ACC112 (cell line): ENCODE measurements around the gene DMBT1.
A peak's percentile ranks its signal among the peaks of the same experiment; 100 is the strongest.

Source experiments
- H2AFZ ChIP-seq: fragments of 200-600 bp; sonication (generic); one replicate; pipeline ENCODE4 v1.6.0; 2017; ENCODE audit warnings: antibody characterized with exemption, low read length; ENCODE audit not compliant: unreplicated experiment
- H3K27ac ChIP-seq: fragments of 200-600 bp; sonication (generic); 2 replicates; pipeline ENCODE4 v1.5.1; 2014; ENCODE audit warnings: low read depth, mild to moderate bottlenecking, antibody characterized with exemption, low read length, moderate library complexity
- H3K27me3 ChIP-seq: fragments of 200-600 bp; sonication (generic); 2 replicates; pipeline ENCODE4 v1.6.1; 2014; ENCODE audit warnings: mild to moderate bottlenecking, antibody characterized with exemption, low read length, moderate library complexity, mixed read lengths; ENCODE audit not compliant: insufficient read depth
- H3K36me3 ChIP-seq: fragments of 200-600 bp; sonication (generic); 2 replicates; pipeline ENCODE4 v1.6.1; 2016; ENCODE audit warnings: mild to moderate bottlenecking, antibody characterized with exemption, low read length, moderate library complexity, mixed read lengths; ENCODE audit not compliant: insufficient read depth
- H3K4me1 ChIP-seq: fragments of 200-600 bp; sonication (generic); one replicate; pipeline ENCODE4 v1.6.1; 2016; ENCODE audit warnings: low read length, mixed read lengths; ENCODE audit not compliant: insufficient read depth, unreplicated experiment, control insufficient read depth
- H3K4me3 ChIP-seq: fragments of 200-600 bp; sonication (generic); 2 replicates; pipeline ENCODE4 v1.5.1; 2014; ENCODE audit warnings: mild to moderate bottlenecking, low read depth, low read length
- H3K79me2 ChIP-seq: fragments of 200-600 bp; sonication (generic); one replicate; pipeline ENCODE4 v1.6.0; 2016; ENCODE audit warnings: low read length; ENCODE audit not compliant: control insufficient read depth, unreplicated experiment, insufficient read depth

DMBT1 gene

DNA sequence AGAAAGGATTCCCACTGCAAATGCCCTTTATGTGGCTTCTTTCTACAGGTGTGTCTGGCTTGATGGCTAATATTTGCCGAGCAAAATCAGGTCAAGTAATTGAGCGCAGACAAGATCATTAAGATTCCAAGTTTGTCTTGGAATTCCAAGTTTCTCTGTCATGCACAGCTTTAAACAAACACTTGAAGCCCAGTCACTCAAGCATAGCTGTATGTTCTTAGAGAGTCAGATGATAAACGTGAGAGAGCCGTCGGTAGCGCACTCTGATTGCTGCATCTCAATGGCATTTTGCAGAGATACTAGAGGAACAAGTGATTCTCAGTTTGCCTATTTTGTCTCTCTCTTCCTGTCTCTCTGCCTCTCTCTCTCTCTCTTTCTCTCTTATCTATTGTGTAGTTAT, 658 bp downstream of the DMBT1 start:
- no peaks in the 10 kb centered on the region for H3K79me2 ChIP-seq
- peaks cover 6% of the 10 kb centered on the region for H3K4me1 ChIP-seq
- no peak overlapping the region for H3K27ac ChIP-seq
- peaks cover 32% of the 10 kb centered on the region for H3K27me3 ChIP-seq
- H3K4me3 ChIP-seq = no peak overlapping the region
- no peaks in the 10 kb centered on the region for H3K36me3 ChIP-seq
- no peak overlapping the region for H2AFZ ChIP-seq

- Histone ChIP-seq H3K27me3 (peaks cover 32% of the 10 kb centered on the region), H2AFZ (no peak overlapping the region), H3K4me3 (no peak overlapping the region), H3K36me3 (no peaks in the 10 kb centered on the region), H3K4me1 (peaks cover 6% of the 10 kb centered on the region), H3K27ac (no peak overlapping the region), H3K79me2 (no peaks in the 10 kb centered on the region)
Observed at GRCh38 chr10:122561792-122562191, 1.2 kb downstream of the DMBT1 start.

GRCh38 chr10:122564980-122565379, 4.4 kb downstream of the DMBT1 start:
- no peaks in the 10 kb centered on the region for H3K79me2 ChIP-seq
- H3K27ac ChIP-seq = no peak overlapping the region
- H3K36me3 ChIP-seq = no peaks in the 10 kb centered on the region
- peaks cover 35% of the 10 kb centered on the region for H3K27me3 ChIP-seq
- no peak overlapping the region for H3K4me3 ChIP-seq
- peak overlapping the region; percentile 87 for H2AFZ ChIP-seq
- H3K4me1 ChIP-seq = peaks cover 6% of the 10 kb centered on the region

DNA sequence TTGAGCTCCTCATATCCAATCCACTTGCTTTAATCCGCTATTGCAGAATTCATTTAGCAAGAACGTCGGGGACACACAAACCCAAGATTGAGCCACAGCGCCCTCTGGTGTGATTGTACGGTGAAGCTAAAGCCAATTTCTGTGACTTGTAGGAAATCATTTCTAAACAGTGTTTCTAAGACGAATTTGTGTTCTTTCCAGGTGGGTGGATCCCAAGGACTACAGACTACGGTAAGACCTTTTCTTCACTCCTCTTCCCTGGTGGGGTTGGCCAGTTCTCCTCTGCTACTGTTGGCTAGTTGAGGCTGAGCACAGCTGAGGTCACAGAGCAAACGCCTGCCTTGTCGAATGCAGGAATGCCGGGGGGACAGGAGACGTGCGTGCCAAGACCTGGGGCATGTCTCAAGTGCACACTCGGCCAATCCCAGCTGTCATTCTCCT, 5.2 kb downstream of the DMBT1 start:
- Histone ChIP-seq H3K36me3 (no peaks in the 10 kb centered on the region), H3K27me3 (peaks cover 29% of the 10 kb centered on the region), H2AFZ (peak overlapping the region; percentile 87), H3K4me1 (peaks cover 6% of the 10 kb centered on the region), H3K27ac (no peak overlapping the region), H3K79me2 (no peaks in the 10 kb centered on the region), H3K4me3 (peak overlapping the region; percentile 65)

DNA sequence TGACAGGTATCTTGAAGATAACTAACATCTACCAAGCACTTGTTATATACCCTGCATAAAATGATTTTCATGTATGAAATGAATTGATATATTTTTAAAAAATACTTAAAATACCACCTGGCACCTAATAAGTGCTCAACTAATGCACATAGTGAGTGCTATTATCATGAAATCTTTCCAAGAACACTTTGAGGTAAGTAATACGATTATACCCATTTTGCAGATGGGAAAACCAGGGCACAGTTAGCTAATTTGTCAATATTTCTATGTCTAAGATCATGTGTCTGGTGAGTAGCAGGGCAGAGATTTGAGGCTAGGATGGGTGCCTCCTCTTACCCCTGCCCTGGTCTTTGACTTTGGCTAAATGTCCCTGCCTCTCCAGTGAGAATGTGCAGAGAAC, 6.1 kb downstream of the DMBT1 start:
- H3K4me3 ChIP-seq = no peak overlapping the region
- peaks cover 6% of the 10 kb centered on the region for H3K4me1 ChIP-seq
- peaks cover 26% of the 10 kb centered on the region for H3K27me3 ChIP-seq
- H3K79me2 ChIP-seq = no peaks in the 10 kb centered on the region
- H2AFZ ChIP-seq = no peak overlapping the region
- H3K36me3 ChIP-seq = no peaks in the 10 kb centered on the region
- no peak overlapping the region for H3K27ac ChIP-seq

- Histone ChIP-seq H3K4me1 (peaks cover 6% of the 10 kb centered on the region), H3K27me3 (peaks cover 24% of the 10 kb centered on the region; the same call in 1 of the 2 replicates), H2AFZ (no peak overlapping the region), H3K27ac (no peak overlapping the region), H3K79me2 (no peaks in the 10 kb centered on the region), H3K4me3 (no peak overlapping the region), H3K36me3 (no peaks in the 10 kb centered on the region)
Observed at GRCh38 chr10:122567056-122567660, 6.6 kb downstream of the DMBT1 start.

- Histone ChIP-seq H3K27ac (no peak overlapping the region), H3K79me2 (no peaks in the 10 kb centered on the region), H3K36me3 (no peaks in the 10 kb centered on the region), H3K4me3 (no peak overlapping the region), H3K27me3 (peaks cover 21% of the 10 kb centered on the region; the same call in 1 of the 2 replicates), H3K4me1 (peaks cover 6% of the 10 kb centered on the region), H2AFZ (no peak overlapping the region)
Observed at GRCh38 chr10:122568551-122568950, 8.0 kb downstream of the DMBT1 start.

DNA sequence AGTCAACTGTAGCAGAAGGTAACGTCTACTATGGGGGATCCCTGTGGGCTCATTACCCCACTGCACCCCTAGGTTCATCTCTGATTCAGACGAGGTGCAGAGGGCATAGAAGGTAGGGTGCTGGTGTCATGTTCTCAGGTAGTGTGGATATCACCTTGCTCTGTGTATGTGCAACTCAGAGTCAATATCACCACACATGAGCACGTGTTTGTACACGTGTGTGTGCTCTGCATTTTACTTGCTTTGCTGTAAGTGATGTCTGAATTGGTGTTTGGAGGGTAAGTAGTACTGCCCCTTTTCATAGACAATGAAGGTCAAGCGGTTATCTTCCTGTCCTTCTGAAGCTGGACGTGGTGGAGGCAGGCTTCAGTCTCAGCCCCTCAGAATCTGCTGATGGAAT, 10.4 kb downstream of the DMBT1 start:
- Histone ChIP-seq H3K27ac (no peak overlapping the region), H3K4me1 (no peaks in the 10 kb centered on the region), H3K36me3 (no peaks in the 10 kb centered on the region), H3K4me3 (no peak overlapping the region), H3K79me2 (no peaks in the 10 kb centered on the region), H2AFZ (no peak overlapping the region), H3K27me3 (peaks cover 22% of the 10 kb centered on the region; the same call in 1 of the 2 replicates)

GRCh38 chr10:122571892-122572291, 11.3 kb downstream of the DMBT1 start:
- H3K27ac ChIP-seq = no peak overlapping the region
- no peaks in the 10 kb centered on the region for H3K36me3 ChIP-seq
- no peak overlapping the region for H3K4me3 ChIP-seq
- H3K4me1 ChIP-seq = no peaks in the 10 kb centered on the region
- H2AFZ ChIP-seq = no peak overlapping the region
- no peaks in the 10 kb centered on the region for H3K79me2 ChIP-seq
- peaks cover 22% of the 10 kb centered on the region; the same call in 1 of the 2 replicates for H3K27me3 ChIP-seq

DNA sequence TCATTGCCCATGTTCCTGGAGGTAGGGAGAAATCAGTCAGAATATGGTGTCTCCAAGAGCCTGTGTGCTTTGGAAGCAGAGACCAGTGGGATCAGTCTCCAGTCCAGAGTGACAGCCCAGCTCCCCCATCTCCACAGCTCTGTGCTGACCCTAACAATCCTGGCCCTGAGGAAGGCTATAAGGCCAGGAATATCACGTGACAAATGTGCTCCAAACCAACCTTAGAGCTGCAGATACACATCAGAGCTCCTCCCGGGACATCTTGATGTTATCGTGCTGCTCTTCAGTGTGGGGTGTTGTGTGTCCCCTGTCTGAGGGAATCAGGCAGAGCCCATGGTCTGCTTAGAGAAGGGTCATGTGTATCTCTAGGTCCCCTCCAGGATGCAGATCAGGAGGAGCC, 15.2 kb downstream of the DMBT1 start:
- H3K27ac ChIP-seq = no peak overlapping the region
- no peaks in the 10 kb centered on the region for H3K36me3 ChIP-seq
- no peak overlapping the region for H2AFZ ChIP-seq
- H3K27me3 ChIP-seq = peaks cover 17% of the 10 kb centered on the region; the same call in 1 of the 2 replicates
- H3K4me3 ChIP-seq = no peak overlapping the region
- H3K79me2 ChIP-seq = no peaks in the 10 kb centered on the region
- H3K4me1 ChIP-seq = no peaks in the 10 kb centered on the region

- H2AFZ ChIP-seq = no peak overlapping the region
Observed at GRCh38 chr10:122576291-122576690, 15.7 kb downstream of the DMBT1 start.

More at GRCh38 chr10:122576291-122576690, 15.7 kb downstream of the DMBT1 start:
- no peaks in the 10 kb centered on the region for H3K79me2 ChIP-seq
- H3K4me3 ChIP-seq = no peak overlapping the region
- H3K4me1 ChIP-seq = no peaks in the 10 kb centered on the region
- H3K27me3 ChIP-seq = peaks cover 17% of the 10 kb centered on the region; the same call in 1 of the 2 replicates
- H3K27ac ChIP-seq = no peak overlapping the region
- no peaks in the 10 kb centered on the region for H3K36me3 ChIP-seq
